Right lobe of liver (tissue), 6 donors: Measurements from ENCODE around the gene PLPPR3. TPM values are rescaled to one million over a fixed set of nuclear protein-coding genes. Genes with fewer than 3 reads are reported as not detected.

ENCODE experiments used
- ATAC-seq, 4 donors: fragments of 200-7000 bp; cut with Tn5 transposase; one replicate each; pipeline ENCODE4 v1.9.1; 2020; ENCODE audit warnings: mild to moderate bottlenecking in 4 of 4, moderate library complexity in 4 of 4
- DNase-seq, 3 donors: peaks; one replicate each; pipeline ENCODE4 v3.0.0-alpha.2; 2020
- H3K27ac ChIP-seq, 3 donors: fragments of 200-600 bp; one replicate each; pipeline ENCODE4 v1.8.0; 2022
- H3K27me3 ChIP-seq, 2 donors: fragments of 200-600 bp; one replicate each; pipeline ENCODE4 v1.8.0; 2022
- H3K36me3 ChIP-seq, 4 donors: fragments of 200-600 bp; sonication (generic) in 1 of 4; one replicate each; pipeline versions ENCODE4 v1.5.1 to v1.8.0; 2017 to 2022; ENCODE audit warnings: control low read depth in 1 of 4
- H3K4me1 ChIP-seq, 4 donors: fragments of 200-600 bp; sonication (generic) in 1 of 4; one replicate each; pipeline versions ENCODE4 v1.5.1 to v1.8.0; 2017 to 2022; ENCODE audit warnings: control low read depth in 1 of 4
- H3K4me3 ChIP-seq, 3 donors: fragments of 200-600 bp; one replicate each; pipeline ENCODE4 v1.8.0; 2022
- H3K9me3 ChIP-seq, 4 donors: fragments of 200-600 bp; sonication (generic) in 1 of 4; one replicate each; pipeline versions ENCODE4 v1.5.1 to v1.8.0; 2017 to 2022; ENCODE audit warnings: control low read depth in 1 of 4
- POLR2A ChIP-seq: fragments of 450-650 bp; IDR thresholded peaks from one replicate; pipeline ENCODE4 v1.6.1; 2017; ENCODE audit warnings: antibody characterized with exemption, mild to moderate bottlenecking
- WGBS: methylation state at CpG from one replicate; pipeline ENCODE4 v1.1.6; 2018; ENCODE audit warnings: low coverage, low lambda C conversion rate; ENCODE audit not compliant: insufficient coverage; ENCODE audit errors: missing lambda C conversion rate; 5-methylcytosine and 5-hydroxymethylcytosine counted together
- intact Hi-C, 2 donors: fragments of 100-400 bp; cut with DNase I; formaldehyde crosslinking; loops; one replicate each; pipeline versions ENCODE4 v1.11.2 to v1.14.1; 2022
- long read RNA-seq: library from polyadenylated mRNA; unstranded; transcript quantifications from one replicate; pipeline ENCODE4 v2.0.0, GENCODE V29; 2019
- total RNA-seq, 6 experiments: library from RNA; depleted of rRNA in 2 of 6; stranded (reverse); fragments of >200 nt in 2 of 6; fragmentation: NEBNext Ultra II Directional in 3 of 6; extraction: Animal tissue kit (Norgen Biotek cat#: 25700) in 3 of 6; gene quantifications; one replicate each; pipeline versions ENCODE4 v1.1.0 to v1.2.4, GENCODE V29; 2016 to 2023
- TF ChIP-seq, protein P1 (sequence below), 4 donors: fragments of 200-600 bp in 3 of 4; fragments of 450-650 bp in 1 of 4; IDR thresholded peaks; one replicate each; pipeline versions ENCODE4 v1.5.1 to v1.8.0; 2016 to 2022; ENCODE audit warnings: antibody characterized with exemption in 4 of 4, mild to moderate bottlenecking in 2 of 4
- donor health status: DM: no; HTN: yes; CAD: no.
- donor health status: DM: no; HTN: no; CAD: no.
- donor health status: DM: no; HTN: no; CAD: no.
- donor health status: DM: no; HTN: yes; CAD: no.
- donor health status: DM: no; HTN: yes; CAD: no.

The PLPPR3 gene, protein sequence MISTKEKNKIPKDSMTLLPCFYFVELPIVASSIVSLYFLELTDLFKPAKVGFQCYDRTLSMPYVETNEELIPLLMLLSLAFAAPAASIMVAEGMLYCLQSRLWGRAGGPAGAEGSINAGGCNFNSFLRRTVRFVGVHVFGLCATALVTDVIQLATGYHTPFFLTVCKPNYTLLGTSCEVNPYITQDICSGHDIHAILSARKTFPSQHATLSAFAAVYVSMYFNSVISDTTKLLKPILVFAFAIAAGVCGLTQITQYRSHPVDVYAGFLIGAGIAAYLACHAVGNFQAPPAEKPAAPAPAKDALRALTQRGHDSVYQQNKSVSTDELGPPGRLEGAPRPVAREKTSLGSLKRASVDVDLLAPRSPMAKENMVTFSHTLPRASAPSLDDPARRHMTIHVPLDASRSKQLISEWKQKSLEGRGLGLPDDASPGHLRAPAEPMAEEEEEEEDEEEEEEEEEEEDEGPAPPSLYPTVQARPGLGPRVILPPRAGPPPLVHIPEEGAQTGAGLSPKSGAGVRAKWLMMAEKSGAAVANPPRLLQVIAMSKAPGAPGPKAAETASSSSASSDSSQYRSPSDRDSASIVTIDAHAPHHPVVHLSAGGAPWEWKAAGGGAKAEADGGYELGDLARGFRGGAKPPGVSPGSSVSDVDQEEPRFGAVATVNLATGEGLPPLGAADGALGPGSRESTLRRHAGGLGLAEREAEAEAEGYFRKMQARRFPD
- not detected for total RNA-seq
- long read RNA-seq, result 0 reads

DNA sequence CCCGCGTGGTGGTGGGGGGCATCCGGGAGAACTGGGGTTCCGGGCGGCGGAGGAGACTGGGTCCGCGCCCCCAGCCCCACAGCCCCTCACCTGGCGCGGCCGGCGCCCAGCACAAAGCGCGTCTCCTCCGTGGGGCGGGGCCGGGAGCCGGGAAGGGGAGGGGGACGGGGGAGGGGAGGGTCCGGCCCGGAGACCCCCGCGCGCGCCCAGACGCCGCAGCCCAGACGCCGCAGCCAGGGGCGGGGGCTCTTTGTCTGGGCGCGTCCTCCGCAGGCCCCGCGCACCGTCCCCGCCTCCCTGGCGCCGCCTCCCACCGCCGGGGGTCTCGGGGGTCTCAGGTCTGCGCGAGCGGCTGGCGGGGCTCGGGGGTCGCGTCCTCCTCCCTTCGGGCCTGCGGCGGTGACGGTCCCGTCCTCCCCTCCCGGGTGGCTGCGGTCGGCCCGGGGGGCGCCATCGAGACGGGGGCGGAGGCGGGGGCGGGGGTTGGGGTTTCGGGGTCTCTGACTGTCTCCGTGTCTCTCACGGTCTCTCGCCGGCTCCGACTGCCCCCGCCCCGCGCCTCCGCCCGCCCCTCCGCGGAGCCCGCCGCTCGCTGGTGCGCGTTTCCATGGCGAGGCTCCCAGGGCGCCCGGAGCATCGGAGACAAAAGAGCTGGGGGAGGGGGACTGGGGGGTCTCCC, at the start of gene PLPPR3:
TSS of gene PLPPR3 (minus strand) at position 131 of the 679 bp plus-strand sequence. CDS start 396 bp downstream, outside the sequence.
- DNase-seq (no peak), ATAC-seq (no peak)
- intact Hi-C loops, result no loop called here
- H3K4me3 ChIP-seq, result no peak within 1 kb of the TSS
- no peak within 1 kb of the TSS for H3K27ac ChIP-seq
- 0% methylated on average over 3 of the region's 86 CpGs for whole genome bisulfite sequencing
- peaks cover 0 to 5% of the 10 kb centered on the region in 2 donors for H3K27me3 ChIP-seq
- H3K4me1 ChIP-seq, result peaks cover 0 to 6% (median 0%) of the 10 kb centered on the region in 4 donors
- no peaks in the 10 kb centered on the region for H3K9me3 ChIP-seq
- H3K36me3 ChIP-seq, result no peaks in the 10 kb centered on the region
- no peak for TF ChIP-seq POLR2A
- TF ChIP-seq, protein P1, sequence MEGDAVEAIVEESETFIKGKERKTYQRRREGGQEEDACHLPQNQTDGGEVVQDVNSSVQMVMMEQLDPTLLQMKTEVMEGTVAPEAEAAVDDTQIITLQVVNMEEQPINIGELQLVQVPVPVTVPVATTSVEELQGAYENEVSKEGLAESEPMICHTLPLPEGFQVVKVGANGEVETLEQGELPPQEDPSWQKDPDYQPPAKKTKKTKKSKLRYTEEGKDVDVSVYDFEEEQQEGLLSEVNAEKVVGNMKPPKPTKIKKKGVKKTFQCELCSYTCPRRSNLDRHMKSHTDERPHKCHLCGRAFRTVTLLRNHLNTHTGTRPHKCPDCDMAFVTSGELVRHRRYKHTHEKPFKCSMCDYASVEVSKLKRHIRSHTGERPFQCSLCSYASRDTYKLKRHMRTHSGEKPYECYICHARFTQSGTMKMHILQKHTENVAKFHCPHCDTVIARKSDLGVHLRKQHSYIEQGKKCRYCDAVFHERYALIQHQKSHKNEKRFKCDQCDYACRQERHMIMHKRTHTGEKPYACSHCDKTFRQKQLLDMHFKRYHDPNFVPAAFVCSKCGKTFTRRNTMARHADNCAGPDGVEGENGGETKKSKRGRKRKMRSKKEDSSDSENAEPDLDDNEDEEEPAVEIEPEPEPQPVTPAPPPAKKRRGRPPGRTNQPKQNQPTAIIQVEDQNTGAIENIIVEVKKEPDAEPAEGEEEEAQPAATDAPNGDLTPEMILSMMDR (IDR thresholded peaks at IDR 0.05), result no peak

DNA sequence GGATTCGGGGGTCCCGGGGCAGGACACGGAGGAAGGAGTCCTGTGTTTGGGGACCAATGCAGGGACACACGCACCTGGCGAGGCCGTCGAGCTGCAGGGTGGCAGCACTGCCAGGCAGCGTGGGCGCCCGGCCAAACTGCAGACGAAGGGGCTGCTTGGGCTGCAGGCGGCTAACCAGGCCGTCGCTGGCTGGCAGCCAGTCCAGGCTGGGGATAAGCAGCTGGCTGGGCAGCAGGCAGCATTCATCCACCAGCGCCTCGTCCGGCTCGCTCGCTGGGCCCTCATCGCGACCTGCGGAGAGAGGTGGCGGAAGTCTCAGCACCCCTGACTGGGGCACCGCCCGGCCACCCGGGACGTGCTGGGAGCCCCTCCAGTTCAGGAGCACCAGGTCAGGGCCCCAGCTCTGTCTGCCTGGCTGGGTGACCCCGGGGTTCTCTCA, 49.2 kb upstream of the PLPPR3 start:
- ATAC-seq (no peak), DNase-seq (no peak)
- Histone ChIP-seq H3K4me1 (no peaks in the 10 kb centered on the region), H3K9me3 (no peaks in the 10 kb centered on the region), H3K4me3 (no peak overlapping the region), H3K27me3 (no peaks in the 10 kb centered on the region), H3K36me3 (peaks cover 0 to 27% (median 2%) of the 10 kb centered on the region in 4 donors), H3K27ac (no peak overlapping the region)
- no peak for TF ChIP-seq POLR2A
- TF ChIP-seq, protein P1 (IDR thresholded peaks at IDR 0.05), result no peak
- 90% methylated on average over 6 of the region's 28 CpGs for WGBS
- intact Hi-C loops, result no loop called here

- Histone ChIP-seq H3K4me1 (no peaks in the 10 kb centered on the region), H3K9me3 (no peaks in the 10 kb centered on the region), H3K27me3 (no peaks in the 10 kb centered on the region), H3K27ac (no peak overlapping the region), H3K36me3 (peaks cover 0 to 25% (median 2%) of the 10 kb centered on the region in 4 donors), H3K4me3 (no peak overlapping the region)
- 87% methylated on average over 2 of the region's 8 CpGs for WGBS
- no peak for DNase-seq
- intact Hi-C loops, result no loop called here
- ATAC-seq, result no peak
- no peak for TF ChIP-seq POLR2A
- TF ChIP-seq, protein P1 (IDR thresholded peaks at IDR 0.05), result no peak
These were observed 48.6 kb upstream of the PLPPR3 start for GRCh38 chr19:870314-870713.
